GM12875 (cell line): ENCODE measurements around the gene TREML2.

Source experiments
- H3K4me3 ChIP-seq: one replicate; pipeline ENCODE4 v1.5.1; 2011; ENCODE audit warnings: low read depth, low read length, control low read depth
- CTCF ChIP-seq: IDR thresholded peaks from 2 replicates; pipeline ENCODE4 v1.5.1; 2011; ENCODE audit warnings: low read depth, mild to moderate bottlenecking, control low read depth, inconsistent platforms, low read length, moderate library complexity, borderline replicate concordance; ENCODE audit not compliant: insufficient read depth

The TREML2 gene

DNA sequence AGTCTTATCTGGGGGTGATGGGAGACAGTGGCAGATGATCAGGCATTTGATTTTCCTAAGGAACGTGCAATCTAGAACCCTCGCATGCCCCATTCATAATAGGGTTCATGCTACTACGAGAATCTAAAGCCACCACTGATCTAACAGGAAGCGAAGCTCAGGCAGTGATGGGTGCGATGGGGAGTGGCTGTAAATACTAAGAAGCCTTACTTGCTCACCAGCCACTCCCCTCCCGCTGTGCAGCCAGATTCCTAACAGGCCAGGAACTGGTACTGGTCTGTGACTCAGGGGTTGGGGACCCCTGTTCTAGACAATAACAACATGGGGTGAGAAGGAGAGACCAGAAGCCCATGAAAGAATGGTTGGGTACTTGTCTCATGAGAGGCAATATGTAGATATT lies 31.7 kb upstream of the TREML2 start:
- no peak overlapping the region for H3K4me3 ChIP-seq
- TF ChIP-seq CTCF, result no peak

DNA sequence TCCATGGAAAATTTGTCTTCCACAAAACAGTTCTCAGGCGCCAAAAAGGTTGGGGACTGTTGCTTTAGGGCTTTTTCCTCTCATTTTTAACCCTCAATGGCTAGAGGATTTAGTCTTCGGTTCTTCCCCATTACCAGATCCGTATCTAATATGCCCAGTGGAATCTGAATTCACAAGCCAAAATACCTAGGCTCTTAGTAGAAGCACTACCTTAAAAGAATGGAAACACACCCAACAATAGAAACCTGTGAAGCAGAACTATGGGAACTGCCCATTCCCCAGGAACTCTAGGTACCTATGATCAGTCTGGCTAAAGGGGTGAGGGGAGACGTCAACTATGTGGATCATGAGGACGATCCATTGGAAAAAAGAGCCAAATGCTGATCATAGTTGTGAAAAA lies 30.3 kb upstream of the TREML2 start:
- H3K4me3 ChIP-seq, result no peak overlapping the region
- TF ChIP-seq CTCF, result no peak

GRCh38 chr6:41229721-41230120 lies 28.8 kb upstream of the TREML2 start:
- no peak for TF ChIP-seq CTCF
- no peak overlapping the region for H3K4me3 ChIP-seq

GRCh38 chr6:41228616-41229015 lies 27.7 kb upstream of the TREML2 start:
- no peak for TF ChIP-seq CTCF
- H3K4me3 ChIP-seq, result no peak overlapping the region

DNA sequence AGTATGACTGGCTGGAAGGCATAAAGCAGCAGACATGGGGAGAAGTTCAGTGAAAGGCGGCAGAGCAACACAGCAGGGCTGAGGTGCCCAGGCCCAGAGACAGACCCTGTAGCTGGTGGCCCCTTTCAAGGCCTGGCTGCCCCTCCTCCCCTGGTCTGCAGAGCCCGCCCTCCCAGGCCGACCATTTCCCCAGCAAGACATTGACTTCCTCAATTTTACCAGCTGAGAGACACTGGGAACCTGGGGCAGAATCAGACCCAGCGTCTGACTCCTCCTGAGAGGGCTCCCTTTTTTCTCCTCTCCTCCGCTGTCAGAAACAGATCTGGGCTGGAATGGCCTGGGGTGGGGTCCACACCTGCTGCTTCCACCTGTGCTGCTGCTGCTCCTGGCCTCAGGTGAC lies 27.1 kb upstream of the TREML2 start, which contains the start of gene TREML4:
TSS of gene TREML4 (plus strand) at position 254 of the 400 bp plus-strand sequence. CDS start at position 333, 79 bp downstream.
- H3K4me3 ChIP-seq, result no peak within 1 kb of the TSS
- no peak for TF ChIP-seq CTCF

- H3K4me3 ChIP-seq, result no peak overlapping the region
- TF ChIP-seq CTCF, result no peak
Observed at GRCh38 chr6:41226752-41227151, 25.8 kb upstream of the TREML2 start.

GRCh38 chr6:41224800-41225199 lies 23.9 kb upstream of the TREML2 start:
- no peak for TF ChIP-seq CTCF
- H3K4me3 ChIP-seq, result no peak overlapping the region
